ENCODE measurements around the gene RAB11B. TPM values are rescaled to one million over a fixed set of nuclear protein-coding genes. Genes with fewer than 3 reads are reported as not detected.

Gene RAB11B
- total and polyA plus RNA-seq, 2 of the 13 experiments (the other 11 are each of a cell fraction or from before 2014, with no cell fraction given) = 6.0 to 28.4 TPM

DNA sequence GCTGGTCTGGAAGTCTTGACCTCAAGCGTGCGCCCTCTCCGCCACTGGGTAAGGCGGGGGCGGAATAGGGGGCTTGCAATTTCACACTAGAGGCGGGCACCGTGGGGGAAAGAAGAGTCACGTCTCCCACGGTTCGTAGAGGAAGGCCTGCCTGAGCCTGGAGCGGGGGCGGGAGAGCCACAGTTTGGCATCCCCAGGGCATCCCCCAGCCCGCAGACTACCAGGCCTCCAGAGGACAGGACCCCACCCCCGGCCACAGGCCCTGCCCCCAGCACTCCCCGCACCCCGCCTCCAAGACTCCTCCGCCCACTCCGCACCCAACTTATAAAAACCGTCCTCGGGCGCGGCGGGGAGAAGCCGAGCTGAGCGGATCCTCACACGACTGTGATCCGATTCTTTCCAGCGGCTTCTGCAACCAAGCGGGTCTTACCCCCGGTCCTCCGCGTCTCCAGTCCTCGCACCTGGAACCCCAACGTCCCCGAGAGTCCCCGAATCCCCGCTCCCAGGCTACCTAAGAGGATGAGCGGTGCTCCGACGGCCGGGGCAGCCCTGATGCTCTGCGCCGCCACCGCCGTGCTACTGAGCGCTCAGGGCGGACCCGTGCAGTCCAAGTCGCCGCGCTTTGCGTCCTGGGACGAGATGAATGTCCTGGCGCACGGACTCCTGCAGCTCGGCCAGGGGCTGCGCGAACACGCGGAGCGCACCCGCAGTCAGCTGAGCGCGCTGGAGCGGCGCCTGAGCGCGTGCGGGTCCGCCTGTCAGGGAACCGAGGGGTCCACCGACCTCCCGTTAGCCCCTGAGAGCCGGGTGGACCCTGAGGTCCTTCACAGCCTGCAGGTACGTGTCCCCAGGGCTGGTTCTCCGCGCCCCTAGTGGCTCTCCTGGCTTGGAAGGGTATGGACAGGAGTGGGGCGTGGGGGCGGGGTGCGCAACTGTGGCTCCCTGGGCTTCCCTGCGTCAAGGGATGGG is 26.1 kb upstream of the RAB11B start, which contains the start of gene ANGPTL4 (continued):
- TF ChIP-seq, protein P1, sequence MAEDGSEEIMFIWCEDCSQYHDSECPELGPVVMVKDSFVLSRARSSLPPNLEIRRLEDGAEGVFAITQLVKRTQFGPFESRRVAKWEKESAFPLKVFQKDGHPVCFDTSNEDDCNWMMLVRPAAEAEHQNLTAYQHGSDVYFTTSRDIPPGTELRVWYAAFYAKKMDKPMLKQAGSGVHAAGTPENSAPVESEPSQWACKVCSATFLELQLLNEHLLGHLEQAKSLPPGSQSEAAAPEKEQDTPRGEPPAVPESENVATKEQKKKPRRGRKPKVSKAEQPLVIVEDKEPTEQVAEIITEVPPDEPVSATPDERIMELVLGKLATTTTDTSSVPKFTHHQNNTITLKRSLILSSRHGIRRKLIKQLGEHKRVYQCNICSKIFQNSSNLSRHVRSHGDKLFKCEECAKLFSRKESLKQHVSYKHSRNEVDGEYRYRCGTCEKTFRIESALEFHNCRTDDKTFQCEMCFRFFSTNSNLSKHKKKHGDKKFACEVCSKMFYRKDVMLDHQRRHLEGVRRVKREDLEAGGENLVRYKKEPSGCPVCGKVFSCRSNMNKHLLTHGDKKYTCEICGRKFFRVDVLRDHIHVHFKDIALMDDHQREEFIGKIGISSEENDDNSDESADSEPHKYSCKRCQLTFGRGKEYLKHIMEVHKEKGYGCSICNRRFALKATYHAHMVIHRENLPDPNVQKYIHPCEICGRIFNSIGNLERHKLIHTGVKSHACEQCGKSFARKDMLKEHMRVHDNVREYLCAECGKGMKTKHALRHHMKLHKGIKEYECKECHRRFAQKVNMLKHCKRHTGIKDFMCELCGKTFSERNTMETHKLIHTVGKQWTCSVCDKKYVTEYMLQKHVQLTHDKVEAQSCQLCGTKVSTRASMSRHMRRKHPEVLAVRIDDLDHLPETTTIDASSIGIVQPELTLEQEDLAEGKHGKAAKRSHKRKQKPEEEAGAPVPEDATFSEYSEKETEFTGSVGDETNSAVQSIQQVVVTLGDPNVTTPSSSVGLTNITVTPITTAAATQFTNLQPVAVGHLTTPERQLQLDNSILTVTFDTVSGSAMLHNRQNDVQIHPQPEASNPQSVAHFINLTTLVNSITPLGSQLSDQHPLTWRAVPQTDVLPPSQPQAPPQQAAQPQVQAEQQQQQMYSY (CRISPR knock-in tag; IDR thresholded peaks at IDR 0.05) = peak; percentile 46; the same call in 1 of the 2 replicates
- TF ChIP-seq, protein P2, sequence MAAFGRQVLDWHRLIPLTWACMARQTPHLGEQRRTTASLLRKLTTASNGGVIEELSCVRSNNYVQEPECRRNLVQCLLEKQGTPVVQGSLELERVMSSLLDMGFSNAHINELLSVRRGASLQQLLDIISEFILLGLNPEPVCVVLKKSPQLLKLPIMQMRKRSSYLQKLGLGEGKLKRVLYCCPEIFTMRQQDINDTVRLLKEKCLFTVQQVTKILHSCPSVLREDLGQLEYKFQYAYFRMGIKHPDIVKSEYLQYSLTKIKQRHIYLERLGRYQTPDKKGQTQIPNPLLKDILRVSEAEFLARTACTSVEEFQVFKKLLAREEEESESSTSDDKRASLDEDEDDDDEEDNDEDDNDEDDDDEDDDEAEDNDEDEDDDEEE (CRISPR knock-in tag; IDR thresholded peaks at IDR 0.05) = 0 out of 2 replicates have a peak, but pooled peaks have one; percentile 40
- TF ChIP-seq HNF4G (IDR thresholded peaks at IDR 0.05; ENCODE audit: borderline replicate concordance, low read depth, low read length) (no peak), HNF4G (CRISPR knock-in tag; IDR thresholded peaks at IDR 0.05; ENCODE audit: borderline replicate concordance, low read depth) (0 out of 2 replicates have a peak, but pooled peaks have one; percentile 55), CCAR2 (optimal IDR thresholded peaks at IDR 0.05; ENCODE audit: low read depth, low read length) (no peak), ZNF678 (CRISPR knock-in tag; IDR thresholded peaks at IDR 0.05) (0 out of 2 replicates have a peak, but pooled peaks have one; percentile 55), HES4 (CRISPR knock-in tag; IDR thresholded peaks at IDR 0.05; ENCODE audit: borderline replicate concordance) (peak; percentile 15; the same call in 1 of the 2 replicates), MTA1 (CRISPR knock-in tag; IDR thresholded peaks at IDR 0.05; ENCODE audit: borderline replicate concordance) (peak; percentile 88; the same call in 1 of the 2 replicates), ZNF430 (CRISPR knock-in tag; IDR thresholded peaks at IDR 0.05) (peak; percentile 75; the same call in 1 of the 2 replicates), ZNF569 (CRISPR knock-in tag; IDR thresholded peaks at IDR 0.05; ENCODE audit: borderline replicate concordance) (no peak), ZNF501 (CRISPR knock-in tag; IDR thresholded peaks at IDR 0.05) (peak; percentile 64), TSC22D2 (CRISPR knock-in tag; IDR thresholded peaks at IDR 0.05; ENCODE audit: borderline replicate concordance) (peak; percentile 44; the same call in 1 of the 2 replicates), SIN3A (IDR thresholded peaks at IDR 0.05; ENCODE audit: borderline replicate concordance, low read depth, low read length) (0 out of 2 replicates have a peak, but pooled peaks have one; percentile 46)
- TF ChIP-seq, protein P3, sequence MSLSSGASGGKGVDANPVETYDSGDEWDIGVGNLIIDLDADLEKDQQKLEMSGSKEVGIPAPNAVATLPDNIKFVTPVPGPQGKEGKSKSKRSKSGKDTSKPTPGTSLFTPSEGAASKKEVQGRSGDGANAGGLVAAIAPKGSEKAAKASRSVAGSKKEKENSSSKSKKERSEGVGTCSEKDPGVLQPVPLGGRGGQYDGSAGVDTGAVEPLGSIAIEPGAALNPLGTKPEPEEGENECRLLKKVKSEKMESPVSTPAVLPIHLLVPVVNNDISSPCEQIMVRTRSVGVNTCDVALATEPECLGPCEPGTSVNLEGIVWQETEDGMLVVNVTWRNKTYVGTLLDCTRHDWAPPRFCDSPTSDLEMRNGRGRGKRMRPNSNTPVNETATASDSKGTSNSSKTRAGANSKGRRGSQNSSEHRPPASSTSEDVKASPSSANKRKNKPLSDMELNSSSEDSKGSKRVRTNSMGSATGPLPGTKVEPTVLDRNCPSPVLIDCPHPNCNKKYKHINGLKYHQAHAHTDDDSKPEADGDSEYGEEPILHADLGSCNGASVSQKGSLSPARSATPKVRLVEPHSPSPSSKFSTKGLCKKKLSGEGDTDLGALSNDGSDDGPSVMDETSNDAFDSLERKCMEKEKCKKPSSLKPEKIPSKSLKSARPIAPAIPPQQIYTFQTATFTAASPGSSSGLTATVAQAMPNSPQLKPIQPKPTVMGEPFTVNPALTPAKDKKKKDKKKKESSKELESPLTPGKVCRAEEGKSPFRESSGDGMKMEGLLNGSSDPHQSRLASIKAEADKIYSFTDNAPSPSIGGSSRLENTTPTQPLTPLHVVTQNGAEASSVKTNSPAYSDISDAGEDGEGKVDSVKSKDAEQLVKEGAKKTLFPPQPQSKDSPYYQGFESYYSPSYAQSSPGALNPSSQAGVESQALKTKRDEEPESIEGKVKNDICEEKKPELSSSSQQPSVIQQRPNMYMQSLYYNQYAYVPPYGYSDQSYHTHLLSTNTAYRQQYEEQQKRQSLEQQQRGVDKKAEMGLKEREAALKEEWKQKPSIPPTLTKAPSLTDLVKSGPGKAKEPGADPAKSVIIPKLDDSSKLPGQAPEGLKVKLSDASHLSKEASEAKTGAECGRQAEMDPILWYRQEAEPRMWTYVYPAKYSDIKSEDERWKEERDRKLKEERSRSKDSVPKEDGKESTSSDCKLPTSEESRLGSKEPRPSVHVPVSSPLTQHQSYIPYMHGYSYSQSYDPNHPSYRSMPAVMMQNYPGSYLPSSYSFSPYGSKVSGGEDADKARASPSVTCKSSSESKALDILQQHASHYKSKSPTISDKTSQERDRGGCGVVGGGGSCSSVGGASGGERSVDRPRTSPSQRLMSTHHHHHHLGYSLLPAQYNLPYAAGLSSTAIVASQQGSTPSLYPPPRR (CRISPR knock-in tag; IDR thresholded peaks at IDR 0.05; ENCODE audit: borderline replicate concordance) = peak; percentile 69
- TF ChIP-seq, protein P4, sequence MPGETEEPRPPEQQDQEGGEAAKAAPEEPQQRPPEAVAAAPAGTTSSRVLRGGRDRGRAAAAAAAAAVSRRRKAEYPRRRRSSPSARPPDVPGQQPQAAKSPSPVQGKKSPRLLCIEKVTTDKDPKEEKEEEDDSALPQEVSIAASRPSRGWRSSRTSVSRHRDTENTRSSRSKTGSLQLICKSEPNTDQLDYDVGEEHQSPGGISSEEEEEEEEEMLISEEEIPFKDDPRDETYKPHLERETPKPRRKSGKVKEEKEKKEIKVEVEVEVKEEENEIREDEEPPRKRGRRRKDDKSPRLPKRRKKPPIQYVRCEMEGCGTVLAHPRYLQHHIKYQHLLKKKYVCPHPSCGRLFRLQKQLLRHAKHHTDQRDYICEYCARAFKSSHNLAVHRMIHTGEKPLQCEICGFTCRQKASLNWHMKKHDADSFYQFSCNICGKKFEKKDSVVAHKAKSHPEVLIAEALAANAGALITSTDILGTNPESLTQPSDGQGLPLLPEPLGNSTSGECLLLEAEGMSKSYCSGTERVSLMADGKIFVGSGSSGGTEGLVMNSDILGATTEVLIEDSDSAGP (CRISPR knock-in tag; IDR thresholded peaks at IDR 0.05; ENCODE audit: borderline replicate concordance) = peak; percentile 71
